Hindlimb muscle (tissue), 1 donor: ENCODE measurements around the gene AXL. TPM values are rescaled to one million over a fixed set of nuclear protein-coding genes. Genes with fewer than 3 reads are reported as not detected.

Experiments used
- DNase-seq: peaks from one replicate; pipeline ENCODE4 v3.0.0-alpha.2; 2013
- polyA plus RNA-seq: library from polyadenylated mRNA; unstranded; fragments of 120-200 nt; gene quantifications from one replicate; pipeline ENCODE4 v1.2.1, GENCODE V29; 2013; ENCODE audit not compliant: insufficient read length

AXL gene
- polyA plus RNA-seq, 1 donor: 27.2 TPM

- no peak for DNase-seq
These were observed 90.4 kb downstream of the AXL start for GRCh38 chr19:41309180-41310032.

DNA sequence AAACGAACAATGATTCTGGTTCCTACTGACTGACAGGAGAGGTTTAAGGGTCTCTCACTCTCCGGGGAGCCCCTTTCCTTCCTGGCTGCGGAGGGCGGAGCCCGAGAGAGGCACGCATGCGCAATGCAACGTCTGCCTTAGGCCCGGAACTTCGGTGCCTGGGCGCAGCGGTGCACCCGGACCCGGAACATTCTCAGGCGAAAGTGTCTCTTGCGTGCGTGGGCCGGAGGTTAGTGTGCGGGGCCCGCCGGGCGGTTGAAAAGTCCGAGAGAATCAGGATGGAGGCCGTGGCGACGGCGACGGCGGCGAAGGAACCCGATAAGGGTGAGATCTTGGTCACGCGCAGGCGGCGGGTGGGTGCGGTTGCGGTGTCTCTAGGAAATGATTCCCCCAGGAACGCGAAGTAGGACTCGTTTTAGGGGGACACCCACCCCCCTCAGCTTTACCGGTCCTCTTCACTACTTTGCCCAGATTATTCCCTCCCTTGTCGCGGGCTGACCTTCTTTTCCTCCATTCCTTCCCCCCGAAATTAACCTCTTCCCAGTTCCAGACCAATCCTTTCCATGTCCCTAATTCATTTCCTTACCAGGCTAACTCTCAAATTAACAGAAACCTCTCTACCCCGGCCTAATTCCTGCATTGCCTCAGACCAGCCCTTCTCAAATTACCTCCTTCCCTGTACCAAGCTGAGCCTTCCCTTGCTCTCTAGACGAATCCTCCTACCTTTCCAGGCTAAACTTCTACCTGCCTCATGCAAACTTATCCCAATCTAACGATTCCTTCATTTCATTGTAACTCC, 91.2 kb downstream of the AXL start, which contains the start of gene CCDC97:
Gene CCDC97 (plus strand): TSS at position 140 of the 799 bp plus-strand sequence. CDS start 139 bp downstream, at position 279.
- peak; percentile 94 for DNase-seq

DNA sequence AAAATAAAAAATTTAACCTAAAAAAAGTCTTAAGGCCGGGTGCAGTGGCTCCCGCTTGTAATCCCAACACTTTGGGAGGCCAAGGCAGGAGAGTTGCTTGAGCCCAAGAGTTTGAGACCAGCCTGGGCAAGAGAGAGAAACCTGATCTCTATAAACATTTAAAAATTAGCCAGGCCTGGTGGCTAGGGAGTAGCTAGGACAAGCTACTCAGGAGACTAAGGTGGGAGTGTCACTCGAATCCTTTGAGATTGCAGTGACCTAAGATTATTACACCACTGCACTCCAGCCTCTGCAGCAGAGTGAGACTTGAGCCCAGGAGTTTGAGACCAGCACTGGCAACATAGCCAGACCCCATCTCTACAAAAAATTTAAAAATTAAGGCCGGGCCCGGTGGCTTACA, 92.0 kb downstream of the AXL start:
- no peak for DNase-seq

Other genes with a start within 250 kb of the AXL start
- gene CYP2B6, start 227.9 kb upstream of the AXL start, polyA plus RNA-seq: not detected
- not detected for gene CYP2A13, start 130.8 kb upstream of the AXL start, polyA plus RNA-seq
- gene CYP2F1, start 104.8 kb upstream of the AXL start, polyA plus RNA-seq: not detected
- gene CYP2S1, start 26.0 kb upstream of the AXL start, polyA plus RNA-seq: 0.46 TPM
- gene HNRNPUL1, start 45.1 kb downstream of the AXL start, polyA plus RNA-seq: 166 TPM
- 39.8 TPM for gene CCDC97, start 90.9 kb downstream of the AXL start, polyA plus RNA-seq
- gene TGFB1, start 134.7 kb downstream of the AXL start, polyA plus RNA-seq: 23.9 TPM
- 2.0 TPM for gene B9D2, start 144.9 kb downstream of the AXL start, polyA plus RNA-seq
- 6.8 TPM for gene TMEM91, start 157.3 kb downstream of the AXL start, polyA plus RNA-seq
- 17.6 TPM for gene EXOSC5, start 178.1 kb downstream of the AXL start, polyA plus RNA-seq
- gene BCKDHA, start 178.6 kb downstream of the AXL start, polyA plus RNA-seq: 35.2 TPM
- gene B3GNT8, start 208.2 kb downstream of the AXL start, polyA plus RNA-seq: 3.1 TPM
- gene DMAC2, start 220.7 kb downstream of the AXL start, polyA plus RNA-seq: 40.9 TPM
- gene ERICH4, start 223.9 kb downstream of the AXL start, polyA plus RNA-seq: not detected